Measurements from ENCODE around the gene ATG9B.
A peak's percentile ranks its signal among the peaks of the same experiment; 100 is the strongest.

Gene ATG9B

GRCh38 chr7:150978126-150978789 lies 46.0 kb downstream of the ATG9B start, which contains the start of gene KCNH2:
TSS of gene KCNH2 (minus strand) at chr7:150978321. CDS start at chr7:150977913, 408 bp downstream.
- DNase-seq (ENCODE audit: low read depth), result no peak

GRCh38 chr7:150977382-150978125 lies 46.7 kb downstream of the ATG9B start:
- DNase-seq (ENCODE audit: low read depth), result no peak

GRCh38 chr7:150976529-150977381 lies 47.5 kb downstream of the ATG9B start:
- DNase-seq (ENCODE audit: low read depth), result no peak

- no peak for DNase-seq (ENCODE audit: low read depth)
Measured at GRCh38 chr7:150975536-150976319, 48.6 kb downstream of the ATG9B start.

GRCh38 chr7:150974468-150975391 lies 49.6 kb downstream of the ATG9B start:
- peak; percentile 28 for DNase-seq (ENCODE audit: low read depth)

GRCh38 chr7:150973571-150974451 lies 50.5 kb downstream of the ATG9B start:
- no peak for DNase-seq (ENCODE audit: low read depth)

- DNase-seq (ENCODE audit: low read depth), result no peak
Measured at GRCh38 chr7:150972741-150973140, 51.6 kb downstream of the ATG9B start.

GRCh38 chr7:150972023-150972468 lies 52.2 kb downstream of the ATG9B start:
- DNase-seq (ENCODE audit: low read depth), result no peak

GRCh38 chr7:150971242-150972022 lies 52.9 kb downstream of the ATG9B start:
- DNase-seq (ENCODE audit: low read depth), result no peak

GRCh38 chr7:150970424-150970823 lies 53.9 kb downstream of the ATG9B start:
- no peak for DNase-seq (ENCODE audit: low read depth)

- no peak for DNase-seq (ENCODE audit: low read depth)
Measured at GRCh38 chr7:150969475-150969874, 54.8 kb downstream of the ATG9B start.

- DNase-seq (ENCODE audit: low read depth), result no peak
Measured at GRCh38 chr7:150968734-150969372, 55.4 kb downstream of the ATG9B start.

GRCh38 chr7:150968056-150968733 lies 56.1 kb downstream of the ATG9B start:
- DNase-seq (ENCODE audit: low read depth), result no peak

- no peak for DNase-seq (ENCODE audit: low read depth)
Measured at GRCh38 chr7:150967349-150967748, 56.9 kb downstream of the ATG9B start.

GRCh38 chr7:150966002-150966401 lies 58.3 kb downstream of the ATG9B start:
- peak; percentile 19 for DNase-seq (ENCODE audit: low read depth)

GRCh38 chr7:150965273-150965830 lies 58.9 kb downstream of the ATG9B start:
- DNase-seq (ENCODE audit: low read depth), result no peak
